Erythroblast (primary cell): ENCODE measurements around the gene CNIH1.
"Not testable (repeated sequence)": the region's sequence is repeated elsewhere in the genome, so short reads cannot be mapped to it uniquely, and the experiment has no call there.

ENCODE experiments used
- GATA1 ChIP-seq: IDR thresholded peaks from 2 replicates; pipeline ENCODE4 v1.6.1; 2011; ENCODE audit warnings: low read depth, mild to moderate bottlenecking, control low read depth, low read length, moderate library complexity
- POLR2A ChIP-seq: IDR thresholded peaks from 2 replicates; pipeline ENCODE4 v1.6.1; 2011; ENCODE audit warnings: mild to moderate bottlenecking, low read length

GRCh38 chr14:54380558-54380957 is 60.6 kb downstream of the CNIH1 start:
- TF ChIP-seq POLR2A, GATA1: not testable (repeated sequence)
